Fibroblast of villous mesenchyme (primary cell): ENCODE measurements around the gene SH3RF3. TPM values are rescaled to one million over a fixed set of nuclear protein-coding genes. Genes with fewer than 3 reads are reported as not detected.

ENCODE experiments used
- DNase-seq: peaks from one replicate; pipeline ENCODE4 v3.0.0-alpha.2; 2010; ENCODE audit warnings: low read depth
- H3K4me3 ChIP-seq: 2 replicates; pipeline ENCODE4 v1.5.1; 2011; ENCODE audit warnings: low read depth, mild to moderate bottlenecking, low read length
- total RNA-seq: library from RNA; depleted of rRNA; stranded (reverse); fragments of >200 nt; gene quantifications from 2 replicates; pipeline ENCODE4 v1.2.3, GENCODE V29; 2012
- TF ChIP-seq, protein P1 (sequence below): IDR thresholded peaks from 2 replicates; pipeline ENCODE4 v1.5.1; 2012; ENCODE audit warnings: low read depth, mild to moderate bottlenecking, low read length; ENCODE audit not compliant: insufficient read depth

SH3RF3 gene
- total RNA-seq, 1 donor: 13.4 TPM

DNA sequence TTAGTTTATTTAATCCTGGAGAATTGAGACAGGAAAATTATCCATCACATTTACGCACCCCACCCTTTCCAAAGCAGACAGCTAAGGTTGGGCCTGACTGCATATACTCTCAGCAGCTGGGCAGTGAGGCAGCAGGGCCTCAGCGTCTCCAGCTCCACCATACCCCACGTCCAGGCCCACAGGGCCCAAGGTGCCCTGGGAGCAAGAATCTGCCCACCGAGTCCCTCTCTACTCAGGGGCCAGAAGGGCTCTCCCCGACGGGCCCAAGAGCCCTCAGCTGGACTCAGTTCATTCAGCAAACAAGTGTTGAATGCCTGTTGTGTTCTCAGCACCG is 358.5 kb downstream of the SH3RF3 start:
- TF ChIP-seq, protein P1, sequence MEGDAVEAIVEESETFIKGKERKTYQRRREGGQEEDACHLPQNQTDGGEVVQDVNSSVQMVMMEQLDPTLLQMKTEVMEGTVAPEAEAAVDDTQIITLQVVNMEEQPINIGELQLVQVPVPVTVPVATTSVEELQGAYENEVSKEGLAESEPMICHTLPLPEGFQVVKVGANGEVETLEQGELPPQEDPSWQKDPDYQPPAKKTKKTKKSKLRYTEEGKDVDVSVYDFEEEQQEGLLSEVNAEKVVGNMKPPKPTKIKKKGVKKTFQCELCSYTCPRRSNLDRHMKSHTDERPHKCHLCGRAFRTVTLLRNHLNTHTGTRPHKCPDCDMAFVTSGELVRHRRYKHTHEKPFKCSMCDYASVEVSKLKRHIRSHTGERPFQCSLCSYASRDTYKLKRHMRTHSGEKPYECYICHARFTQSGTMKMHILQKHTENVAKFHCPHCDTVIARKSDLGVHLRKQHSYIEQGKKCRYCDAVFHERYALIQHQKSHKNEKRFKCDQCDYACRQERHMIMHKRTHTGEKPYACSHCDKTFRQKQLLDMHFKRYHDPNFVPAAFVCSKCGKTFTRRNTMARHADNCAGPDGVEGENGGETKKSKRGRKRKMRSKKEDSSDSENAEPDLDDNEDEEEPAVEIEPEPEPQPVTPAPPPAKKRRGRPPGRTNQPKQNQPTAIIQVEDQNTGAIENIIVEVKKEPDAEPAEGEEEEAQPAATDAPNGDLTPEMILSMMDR: no peak
- DNase-seq: no peak
- no peak overlapping the region for H3K4me3 ChIP-seq

DNA sequence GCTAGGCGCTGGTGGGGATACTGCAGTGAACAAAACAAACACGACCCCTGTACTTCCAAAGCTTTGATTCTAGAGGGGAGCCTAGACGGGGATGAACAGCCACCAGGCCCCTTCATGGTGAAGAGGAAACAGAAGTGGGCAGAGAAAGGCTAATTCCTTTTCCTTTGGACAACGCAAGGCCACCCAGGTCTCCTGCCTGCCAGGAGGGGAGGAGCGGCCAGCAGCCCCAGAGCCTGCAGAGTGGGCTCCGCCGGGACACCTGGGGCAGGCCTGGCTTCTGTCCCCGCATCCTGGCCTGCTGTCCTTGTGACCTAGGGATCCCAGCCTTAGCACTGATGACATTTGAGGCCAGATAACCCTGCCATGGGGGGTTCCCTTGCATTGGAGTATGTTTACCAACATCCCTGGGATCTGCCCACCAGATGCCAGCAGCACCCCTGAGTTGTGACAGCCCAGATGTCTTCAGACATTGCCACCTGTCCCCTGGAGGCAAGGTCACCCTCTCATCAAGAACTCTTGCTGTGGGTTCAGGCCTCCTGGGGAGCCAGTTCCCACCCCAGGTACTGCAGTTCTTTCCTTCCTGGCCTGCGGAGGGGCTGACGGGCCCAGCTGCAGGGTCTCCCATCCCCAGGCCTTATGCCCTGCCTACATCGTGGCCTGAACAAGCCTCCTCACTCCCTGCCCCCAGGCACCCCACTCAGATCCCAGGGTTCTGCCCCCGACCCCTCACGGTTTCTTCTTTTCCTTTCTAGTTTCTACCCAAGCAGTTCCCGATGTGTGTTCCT is 359.1 kb downstream of the SH3RF3 start:
- no peak overlapping the region for H3K4me3 ChIP-seq
- no peak for DNase-seq
- TF ChIP-seq, protein P1: no peak

DNA sequence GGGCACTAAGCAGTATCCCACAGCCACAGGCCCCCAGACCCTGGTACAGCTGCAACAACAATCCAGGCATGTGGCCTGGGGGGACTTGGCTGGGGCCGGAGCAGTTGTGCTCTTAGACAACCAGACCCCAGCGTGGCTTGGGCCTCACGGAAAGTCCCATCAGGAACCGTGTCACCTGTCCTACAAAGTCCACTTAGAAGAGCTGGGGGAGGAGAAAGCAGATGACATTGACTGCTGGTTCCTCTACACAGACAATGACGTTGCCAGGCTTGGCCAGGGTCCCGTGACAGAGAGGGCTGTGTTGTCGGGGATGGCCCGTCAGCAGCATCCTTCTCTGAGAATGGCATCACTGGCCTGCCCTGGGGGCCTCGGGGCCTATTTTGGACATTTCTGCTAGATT is 360.3 kb downstream of the SH3RF3 start:
- no peak for DNase-seq
- TF ChIP-seq, protein P1: no peak
- no peak overlapping the region for H3K4me3 ChIP-seq

DNA sequence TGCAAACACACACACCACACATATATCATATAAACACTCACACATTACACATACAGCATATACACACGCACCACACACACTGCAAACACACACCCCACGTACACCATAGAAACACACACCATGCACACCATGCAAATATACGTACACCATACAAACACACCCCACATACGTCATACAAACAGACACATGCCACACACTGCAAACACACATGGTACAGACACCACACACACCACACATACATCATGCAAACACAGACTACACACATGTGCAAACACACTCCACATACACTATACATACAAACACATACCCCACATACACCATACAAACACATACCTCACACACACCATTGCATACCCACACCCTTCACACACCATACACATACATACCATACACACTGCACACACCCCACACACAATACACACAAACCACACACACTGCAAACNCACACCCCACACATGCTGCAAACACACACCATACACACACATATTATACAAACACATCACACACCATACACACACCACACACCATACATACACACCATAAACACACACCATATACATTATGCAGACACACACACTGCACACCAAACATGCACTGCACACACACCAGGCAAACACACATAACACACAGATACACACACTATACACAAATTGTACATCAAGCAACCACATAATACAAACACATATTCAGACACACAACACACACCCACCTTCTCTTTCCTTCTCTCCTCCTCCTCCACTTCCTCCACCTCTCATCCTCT is 364.4 kb downstream of the SH3RF3 start:
- TF ChIP-seq, protein P1: no peak
- no peak overlapping the region for H3K4me3 ChIP-seq
- no peak for DNase-seq

DNA sequence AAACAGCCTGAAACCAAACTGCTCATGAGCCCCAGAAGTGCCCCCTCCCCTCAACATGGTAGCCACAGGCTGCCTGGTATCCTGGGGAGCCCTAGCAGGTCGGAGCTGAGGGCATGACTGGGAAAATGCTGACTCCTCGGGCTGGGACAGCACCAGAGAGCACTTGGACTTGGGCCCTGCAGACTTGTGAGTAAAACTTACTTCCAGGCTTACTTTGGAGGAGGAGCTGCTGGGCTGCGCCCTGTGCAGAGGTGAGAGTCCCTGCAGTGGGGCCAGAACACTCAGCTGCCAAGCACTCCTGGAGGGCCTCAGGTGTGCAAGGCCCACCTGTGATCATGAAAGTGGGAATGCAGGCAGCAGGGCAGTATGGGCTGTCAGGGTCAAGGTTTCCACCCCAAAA is 365.3 kb downstream of the SH3RF3 start:
- no peak overlapping the region for H3K4me3 ChIP-seq
- TF ChIP-seq, protein P1: no peak
- DNase-seq: no peak

DNA sequence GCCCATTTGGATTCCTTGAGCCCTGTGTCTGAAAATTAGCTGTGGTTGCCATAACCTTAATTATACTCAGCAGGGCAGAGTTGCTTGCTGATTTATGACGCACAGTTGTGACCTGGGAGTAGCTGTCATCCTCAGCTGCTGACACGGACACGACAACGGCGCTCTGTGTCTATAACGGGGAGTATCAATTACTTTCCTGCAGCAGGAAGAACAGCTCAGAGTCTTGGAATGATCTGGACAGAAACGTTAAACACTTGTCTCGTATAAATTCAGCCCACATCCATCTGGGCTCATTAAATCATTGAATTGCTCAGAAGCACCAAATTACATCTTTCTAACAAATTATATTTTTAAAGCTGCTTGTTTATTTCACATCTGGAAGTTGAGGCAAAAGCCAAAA is 368.5 kb downstream of the SH3RF3 start:
- TF ChIP-seq, protein P1: no peak
- DNase-seq: peak; percentile 41
- H3K4me3 ChIP-seq: no peak overlapping the region
